HEK293 (cell line): ENCODE data around the gene SERTAD1.

Experiments used
- CTCF ChIA-PET: fragments of 350-600 bp; formaldehyde crosslinking; extraction: SDS; loops from one replicate; lab custom pipeline; 2021; ENCODE audit warnings: antibody characterized with exemption; lab: Yijun Ruan, JAX
- POLR2A ChIA-PET: fragments of 300-600 bp; formaldehyde crosslinking; extraction: SDS; loops from one replicate; lab custom pipeline; 2020; ENCODE audit warnings: antibody characterized with exemption, inconsistent platforms; lab: Yijun Ruan, JAX
- H3K27ac ChIP-seq: fragments of 200-500 bp; sonication (Bioruptor generic); 2 replicates; pipeline ENCODE4 v1.5.1; 2014; ENCODE audit warnings: low read depth, low read length, control low read depth, inconsistent platforms; ENCODE audit errors: extremely low read depth
- H3K36me3 ChIP-seq, 2 experiments: fragments of 200-500 bp in 1 of 2; sonication (Bioruptor generic) in 1 of 2; 1 replicate in 1 of 2; 2 replicates in 1 of 2; pipeline ENCODE4 v1.5.1; 2014 to 2017; ENCODE audit warnings: inconsistent platforms in 2 of 2, low read length in 2 of 2; ENCODE audit not compliant: control insufficient read depth in 2 of 2, insufficient read depth in 1 of 2
- H3K4me1 ChIP-seq: fragments of 200-500 bp; sonication (Bioruptor generic); 2 replicates; pipeline ENCODE4 v1.5.1; 2014; ENCODE audit warnings: mild to moderate bottlenecking, low read length, inconsistent platforms; ENCODE audit not compliant: control insufficient read depth, insufficient read depth
- H3K4me3 ChIP-seq: 2 replicates; pipeline ENCODE4 v1.5.1; 2011; ENCODE audit warnings: low read depth, mild to moderate bottlenecking, control low read depth, low read length, moderate library complexity
- H3K9me3 ChIP-seq: fragments of 200-500 bp; sonication (Bioruptor generic); 2 replicates; pipeline ENCODE4 v1.5.1; 2014; ENCODE audit warnings: low read depth, low read length, inconsistent platforms; ENCODE audit not compliant: control insufficient read depth, insufficient read depth
- EGR2 ChIP-seq: fragments of 450-650 bp; formaldehyde crosslinking; IDR thresholded peaks from 2 replicates; pipeline ENCODE4 v1.5.1; 2016; ENCODE audit warnings: low read depth, missing biosample characterization, missing genetic modification characterization
- GFI1B ChIP-seq: fragments of 450-650 bp; formaldehyde crosslinking; IDR thresholded peaks from 2 replicates; pipeline ENCODE4 v1.5.1; 2016; ENCODE audit warnings: missing biosample characterization, missing genetic modification characterization
- KLF7 ChIP-seq: fragments of 450-650 bp; formaldehyde crosslinking; IDR thresholded peaks from 2 replicates; pipeline ENCODE4 v1.5.1; 2016; ENCODE audit warnings: missing biosample characterization, missing genetic modification characterization, borderline replicate concordance
- PRDM1 ChIP-seq: fragments of 450-650 bp; formaldehyde crosslinking; IDR thresholded peaks from 2 replicates; pipeline ENCODE4; 2016; ENCODE audit warnings: missing biosample characterization, missing genetic modification characterization
- SCRT1 ChIP-seq: fragments of 450-650 bp; formaldehyde crosslinking; IDR thresholded peaks from 2 replicates; pipeline ENCODE4 v1.5.1; 2016; ENCODE audit warnings: missing biosample characterization, missing genetic modification characterization, borderline replicate concordance
- SP7 ChIP-seq: fragments of 450-650 bp; formaldehyde crosslinking; IDR thresholded peaks from 2 replicates; pipeline ENCODE4 v1.5.1; 2016; ENCODE audit warnings: missing biosample characterization, missing genetic modification characterization
- YY1 ChIP-seq: fragments of 450-650 bp; formaldehyde crosslinking; IDR thresholded peaks from 2 replicates; pipeline ENCODE4 v1.5.1; 2018; ENCODE audit warnings: missing biosample characterization, missing genetic modification characterization
- ZBTB11 ChIP-seq: fragments of 450-650 bp; formaldehyde crosslinking; conservative IDR thresholded peaks from 2 replicates; pipeline ENCODE4 v1.5.1; 2016; ENCODE audit warnings: low read depth, missing biosample characterization, missing genetic modification characterization
- ZIC2 ChIP-seq: fragments of 450-650 bp; formaldehyde crosslinking; IDR thresholded peaks from 2 replicates; pipeline ENCODE4 v1.5.1; 2016; ENCODE audit warnings: missing biosample characterization, missing genetic modification characterization
- ZNF112 ChIP-seq: fragments of 450-650 bp; formaldehyde crosslinking; IDR thresholded peaks from 2 replicates; pipeline ENCODE4 v1.5.0; 2017; ENCODE audit warnings: missing biosample characterization, missing genetic modification characterization
- ZNF146 ChIP-seq: fragments of 450-650 bp; formaldehyde crosslinking; IDR thresholded peaks from 2 replicates; pipeline ENCODE4 v1.5.1; 2016; ENCODE audit warnings: missing biosample characterization, missing genetic modification characterization
- ZNF174 ChIP-seq: fragments of 450-650 bp; formaldehyde crosslinking; IDR thresholded peaks from 2 replicates; pipeline ENCODE4 v1.5.0; 2017; ENCODE audit warnings: missing biosample characterization, mild to moderate bottlenecking, missing genetic modification characterization
- ZNF184 ChIP-seq: fragments of 450-650 bp; IDR thresholded peaks from 2 replicates; pipeline ENCODE4 v1.5.1; 2018; ENCODE audit warnings: missing biosample characterization, mild to moderate bottlenecking, missing genetic modification characterization
- ZNF302 ChIP-seq: fragments of 450-650 bp; formaldehyde crosslinking; IDR thresholded peaks from 2 replicates; pipeline ENCODE4 v1.5.1; 2016; ENCODE audit warnings: missing biosample characterization, missing genetic modification characterization, low read depth
- ZNF324 ChIP-seq: fragments of 450-650 bp; formaldehyde crosslinking; IDR thresholded peaks from 2 replicates; pipeline ENCODE4 v1.5.1; 2016; ENCODE audit warnings: missing biosample characterization, missing genetic modification characterization
- ZNF350 ChIP-seq: fragments of 450-650 bp; formaldehyde crosslinking; IDR thresholded peaks from 2 replicates; pipeline ENCODE4 v1.5.0; 2017; ENCODE audit warnings: missing biosample characterization, mild to moderate bottlenecking, missing genetic modification characterization
- ZNF416 ChIP-seq: fragments of 450-650 bp; formaldehyde crosslinking; IDR thresholded peaks from 2 replicates; pipeline ENCODE4 v1.5.1; 2016; ENCODE audit warnings: missing biosample characterization, missing genetic modification characterization
- ZNF433 ChIP-seq: fragments of 450-650 bp; formaldehyde crosslinking; IDR thresholded peaks from 2 replicates; pipeline ENCODE4 v1.5.1; 2016; ENCODE audit warnings: missing biosample characterization, missing genetic modification characterization, low read depth
- ZNF544 ChIP-seq: fragments of 450-650 bp; formaldehyde crosslinking; IDR thresholded peaks from 2 replicates; pipeline ENCODE4 v1.5.0; 2017; ENCODE audit warnings: missing biosample characterization, missing genetic modification characterization
- ZNF580 ChIP-seq: fragments of 450-650 bp; formaldehyde crosslinking; IDR thresholded peaks from 2 replicates; pipeline ENCODE4 v1.5.1; 2016; ENCODE audit warnings: missing biosample characterization, missing genetic modification characterization
- ZNF660 ChIP-seq: fragments of 450-650 bp; IDR thresholded peaks from 2 replicates; pipeline ENCODE4 v1.5.1; 2018; ENCODE audit warnings: missing biosample characterization, mild to moderate bottlenecking, missing genetic modification characterization
- ZNF747 ChIP-seq: fragments of 450-650 bp; formaldehyde crosslinking; IDR thresholded peaks from 2 replicates; pipeline ENCODE4 v1.5.1; 2016; ENCODE audit warnings: missing biosample characterization, missing genetic modification characterization
- ZNF768 ChIP-seq: fragments of 450-650 bp; formaldehyde crosslinking; IDR thresholded peaks from 2 replicates; pipeline ENCODE4 v1.5.1; 2018; ENCODE audit warnings: missing biosample characterization, mild to moderate bottlenecking, missing genetic modification characterization
- ZNF830 ChIP-seq: fragments of 450-650 bp; IDR thresholded peaks from 2 replicates; pipeline ENCODE4 v1.5.0; 2018; ENCODE audit warnings: missing biosample characterization, missing genetic modification characterization, low read depth, mild to moderate bottlenecking, moderate library complexity
- ZNF843 ChIP-seq: fragments of 450-650 bp; formaldehyde crosslinking; IDR thresholded peaks from 2 replicates; pipeline ENCODE4 v1.5.1; 2016; ENCODE audit warnings: missing biosample characterization, missing genetic modification characterization
- TF ChIP-seq, protein P1 (sequence below): fragments of 450-650 bp; formaldehyde crosslinking; IDR thresholded peaks from 2 replicates; pipeline ENCODE4 v1.5.1; 2016; ENCODE audit warnings: missing biosample characterization, missing genetic modification characterization
- TF ChIP-seq, protein P2 (sequence below): fragments of 450-650 bp; formaldehyde crosslinking; IDR thresholded peaks from 2 replicates; pipeline ENCODE4 v1.5.1; 2016; ENCODE audit warnings: missing biosample characterization, missing genetic modification characterization
- TF ChIP-seq, protein P3 (sequence below): fragments of 450-650 bp; formaldehyde crosslinking; IDR thresholded peaks from 2 replicates; pipeline ENCODE4 v1.5.1; 2016; ENCODE audit warnings: missing biosample characterization, missing genetic modification characterization, borderline replicate concordance

Gene SERTAD1

GRCh38 chr19:40433391-40434216 is 7.8 kb upstream of the SERTAD1 start:
- peak overlapping the region; percentile 100 for H3K27ac ChIP-seq
- ChIA-PET CTCF (interaction anchor here (1.0 to 3.0 kb wide), 9 partner anchors 9 to 279 kb away, joined by 4 to 21 read pairs (median 5); no protein-coding TSS in a partner anchor), POLR2A (interaction anchor here (0.5 to 17.1 kb wide), 11 partner anchors 9 to 149 kb away, joined by 3 to 428 read pairs (median 5); partner anchors contain the start of genes BLVRB, C19orf47, PLD3 and SERTAD1)
- H3K4me3 ChIP-seq = peak overlapping the region; percentile 34
- no peaks in the 10 kb centered on the region; a peak in 1 of 3 replicates for H3K36me3 ChIP-seq
- H3K9me3 ChIP-seq = no peaks in the 10 kb centered on the region
- peaks cover 16% of the 10 kb centered on the region for H3K4me1 ChIP-seq
- TF ChIP-seq ZNF433 (no peak), ZNF843 (tag by site-specific recombination) (peak; percentile 18; the same call in 1 of the 2 replicates), YY1 (tag by site-specific recombination) (peak; percentile 85; the same call in 1 of the 2 replicates), GFI1B (tag by site-specific recombination) (no peak), ZNF660 (peak; percentile 88), ZNF747 (tag by site-specific recombination) (no peak), SP7 (tag by site-specific recombination) (peak; percentile 72; the same call in 1 of the 2 replicates), ZNF174 (tag by site-specific recombination) (no peak), ZNF580 (tag by site-specific recombination) (0 out of 2 replicates have a peak, but pooled peaks have one; percentile 19), PRDM1 (tag by site-specific recombination) (no peak), ZNF416 (tag by site-specific recombination) (no peak), KLF7 (no peak; the same call in 1 of the 2 replicates), ZNF350 (no peak), ZNF830 (tag by site-specific recombination) (no peak), ZNF112 (no peak), ZNF184 (tag by site-specific recombination) (no peak), ZNF302 (tag by site-specific recombination) (no peak), ZNF324 (tag by site-specific recombination) (0 out of 2 replicates have a peak, but pooled peaks have one; percentile 58), ZNF146 (tag by site-specific recombination) (no peak), SCRT1 (tag by site-specific recombination) (no peak), ZBTB11 (peak; percentile 71), ZIC2 (tag by site-specific recombination) (peak; percentile 64; the same call in 1 of the 2 replicates), ZNF768 (tag by site-specific recombination) (no peak), ZNF544 (no peak), EGR2 (tag by site-specific recombination) (0 out of 2 replicates have a peak, but pooled peaks have one; percentile 48)
- TF ChIP-seq, protein P1, sequence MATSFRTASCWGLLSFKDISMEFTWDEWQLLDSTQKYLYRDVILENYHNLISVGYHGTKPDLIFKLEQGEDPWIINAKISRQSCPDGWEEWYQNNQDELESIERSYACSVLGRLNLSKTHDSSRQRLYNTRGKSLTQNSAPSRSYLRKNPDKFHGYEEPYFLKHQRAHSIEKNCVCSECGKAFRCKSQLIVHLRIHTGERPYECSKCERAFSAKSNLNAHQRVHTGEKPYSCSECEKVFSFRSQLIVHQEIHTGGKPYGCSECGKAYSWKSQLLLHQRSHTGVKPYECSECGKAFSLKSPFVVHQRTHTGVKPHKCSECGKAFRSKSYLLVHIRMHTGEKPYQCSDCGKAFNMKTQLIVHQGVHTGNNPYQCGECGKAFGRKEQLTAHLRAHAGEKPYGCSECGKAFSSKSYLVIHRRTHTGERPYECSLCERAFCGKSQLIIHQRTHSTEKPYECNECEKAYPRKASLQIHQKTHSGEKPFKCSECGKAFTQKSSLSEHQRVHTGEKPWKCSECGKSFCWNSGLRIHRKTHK = no peak
- TF ChIP-seq, protein P2, sequence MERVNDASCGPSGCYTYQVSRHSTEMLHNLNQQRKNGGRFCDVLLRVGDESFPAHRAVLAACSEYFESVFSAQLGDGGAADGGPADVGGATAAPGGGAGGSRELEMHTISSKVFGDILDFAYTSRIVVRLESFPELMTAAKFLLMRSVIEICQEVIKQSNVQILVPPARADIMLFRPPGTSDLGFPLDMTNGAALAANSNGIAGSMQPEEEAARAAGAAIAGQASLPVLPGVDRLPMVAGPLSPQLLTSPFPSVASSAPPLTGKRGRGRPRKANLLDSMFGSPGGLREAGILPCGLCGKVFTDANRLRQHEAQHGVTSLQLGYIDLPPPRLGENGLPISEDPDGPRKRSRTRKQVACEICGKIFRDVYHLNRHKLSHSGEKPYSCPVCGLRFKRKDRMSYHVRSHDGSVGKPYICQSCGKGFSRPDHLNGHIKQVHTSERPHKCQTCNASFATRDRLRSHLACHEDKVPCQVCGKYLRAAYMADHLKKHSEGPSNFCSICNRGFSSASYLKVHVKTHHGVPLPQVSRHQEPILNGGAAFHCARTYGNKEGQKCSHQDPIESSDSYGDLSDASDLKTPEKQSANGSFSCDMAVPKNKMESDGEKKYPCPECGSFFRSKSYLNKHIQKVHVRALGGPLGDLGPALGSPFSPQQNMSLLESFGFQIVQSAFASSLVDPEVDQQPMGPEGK (tag by site-specific recombination) = peak; percentile 80
- TF ChIP-seq, protein P3, sequence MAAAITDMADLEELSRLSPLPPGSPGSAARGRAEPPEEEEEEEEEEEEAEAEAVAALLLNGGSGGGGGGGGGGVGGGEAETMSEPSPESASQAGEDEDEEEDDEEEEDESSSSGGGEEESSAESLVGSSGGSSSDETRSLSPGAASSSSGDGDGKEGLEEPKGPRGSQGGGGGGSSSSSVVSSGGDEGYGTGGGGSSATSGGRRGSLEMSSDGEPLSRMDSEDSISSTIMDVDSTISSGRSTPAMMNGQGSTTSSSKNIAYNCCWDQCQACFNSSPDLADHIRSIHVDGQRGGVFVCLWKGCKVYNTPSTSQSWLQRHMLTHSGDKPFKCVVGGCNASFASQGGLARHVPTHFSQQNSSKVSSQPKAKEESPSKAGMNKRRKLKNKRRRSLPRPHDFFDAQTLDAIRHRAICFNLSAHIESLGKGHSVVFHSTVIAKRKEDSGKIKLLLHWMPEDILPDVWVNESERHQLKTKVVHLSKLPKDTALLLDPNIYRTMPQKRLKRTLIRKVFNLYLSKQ (tag by site-specific recombination) = no peak
